B cell (primary cell): ENCODE results near the gene PRIM2.
"Not testable (repeated sequence)": the region's sequence is repeated elsewhere in the genome, so short reads cannot be mapped to it uniquely, and the experiment has no call there.

Source experiments
- EZH2 ChIP-seq: IDR thresholded peaks from 2 replicates; pipeline ENCODE4 v1.6.1; 2012; ENCODE audit warnings: borderline replicate concordance, low read depth, mild to moderate bottlenecking, moderate library complexity, low read length; ENCODE audit not compliant: insufficient read depth, poor library complexity, severe bottlenecking
- TF ChIP-seq, protein P1 (sequence below): fragments of 200-600 bp; IDR thresholded peaks from one replicate; pipeline ENCODE4 v1.8.0; 2022; ENCODE audit warnings: antibody characterized with exemption, mild to moderate bottlenecking

DNA sequence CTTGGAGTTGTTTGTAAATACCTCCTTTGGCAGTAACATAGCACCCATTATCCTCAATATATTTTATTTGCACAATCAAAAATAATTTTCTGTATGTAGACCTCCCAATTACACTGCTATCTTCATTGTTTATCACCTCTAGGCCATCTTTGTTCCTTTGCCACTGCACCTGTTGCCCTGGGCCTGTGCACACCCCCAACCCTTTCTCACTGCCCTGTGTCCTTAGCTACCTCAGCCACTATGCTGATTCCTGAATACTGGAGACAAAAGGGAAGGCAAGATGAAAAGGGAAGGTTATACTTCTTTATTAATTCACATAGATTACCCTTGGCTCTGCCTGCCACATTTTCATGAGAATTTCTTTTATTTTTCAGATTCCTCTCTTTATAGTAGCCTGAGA lies 127.9 kb downstream of the PRIM2 start:
- TF ChIP-seq, protein P1, sequence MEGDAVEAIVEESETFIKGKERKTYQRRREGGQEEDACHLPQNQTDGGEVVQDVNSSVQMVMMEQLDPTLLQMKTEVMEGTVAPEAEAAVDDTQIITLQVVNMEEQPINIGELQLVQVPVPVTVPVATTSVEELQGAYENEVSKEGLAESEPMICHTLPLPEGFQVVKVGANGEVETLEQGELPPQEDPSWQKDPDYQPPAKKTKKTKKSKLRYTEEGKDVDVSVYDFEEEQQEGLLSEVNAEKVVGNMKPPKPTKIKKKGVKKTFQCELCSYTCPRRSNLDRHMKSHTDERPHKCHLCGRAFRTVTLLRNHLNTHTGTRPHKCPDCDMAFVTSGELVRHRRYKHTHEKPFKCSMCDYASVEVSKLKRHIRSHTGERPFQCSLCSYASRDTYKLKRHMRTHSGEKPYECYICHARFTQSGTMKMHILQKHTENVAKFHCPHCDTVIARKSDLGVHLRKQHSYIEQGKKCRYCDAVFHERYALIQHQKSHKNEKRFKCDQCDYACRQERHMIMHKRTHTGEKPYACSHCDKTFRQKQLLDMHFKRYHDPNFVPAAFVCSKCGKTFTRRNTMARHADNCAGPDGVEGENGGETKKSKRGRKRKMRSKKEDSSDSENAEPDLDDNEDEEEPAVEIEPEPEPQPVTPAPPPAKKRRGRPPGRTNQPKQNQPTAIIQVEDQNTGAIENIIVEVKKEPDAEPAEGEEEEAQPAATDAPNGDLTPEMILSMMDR, result not testable (repeated sequence)
- not testable (repeated sequence) for TF ChIP-seq EZH2
